Fibroblast of pulmonary artery (primary cell): ENCODE measurements around the gene CLDN12.

Experiments used
- DNase-seq: peaks from one replicate; pipeline ENCODE4 v3.0.0-alpha.2; 2010; ENCODE audit warnings: low read depth
- H3K4me3 ChIP-seq: replicated peaks from 2 replicates; pipeline ENCODE4 v1.5.1; 2011; ENCODE audit warnings: low read depth, mild to moderate bottlenecking, control low read depth, low read length, moderate library complexity
- TF ChIP-seq, protein P1 (sequence below): IDR thresholded peaks from 2 replicates; pipeline ENCODE4 v1.5.1; 2011; ENCODE audit warnings: mild to moderate bottlenecking, control low read depth, low read length, inconsistent platforms; ENCODE audit errors: missing control alignments

Gene CLDN12

DNA sequence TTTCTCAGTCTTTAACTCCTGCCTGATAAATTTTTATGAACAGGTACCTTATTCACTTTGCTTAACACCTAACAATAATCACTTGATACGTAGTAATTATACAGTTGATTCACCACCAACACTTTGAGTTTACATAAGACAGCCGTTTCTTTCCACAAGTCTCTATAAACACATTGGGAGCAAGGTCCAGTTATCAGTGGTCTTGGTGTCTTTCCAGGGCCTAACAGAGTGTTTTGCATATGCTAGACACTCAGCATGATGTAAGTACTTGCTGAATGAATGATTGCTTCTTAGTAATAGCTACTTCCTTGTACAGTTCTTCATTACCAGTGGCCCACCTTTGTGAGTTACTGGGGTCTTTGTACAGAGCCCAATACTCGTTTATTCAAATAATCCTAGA, 6.4 kb downstream of the CLDN12 start:
- DNase-seq = no peak
- TF ChIP-seq, protein P1, sequence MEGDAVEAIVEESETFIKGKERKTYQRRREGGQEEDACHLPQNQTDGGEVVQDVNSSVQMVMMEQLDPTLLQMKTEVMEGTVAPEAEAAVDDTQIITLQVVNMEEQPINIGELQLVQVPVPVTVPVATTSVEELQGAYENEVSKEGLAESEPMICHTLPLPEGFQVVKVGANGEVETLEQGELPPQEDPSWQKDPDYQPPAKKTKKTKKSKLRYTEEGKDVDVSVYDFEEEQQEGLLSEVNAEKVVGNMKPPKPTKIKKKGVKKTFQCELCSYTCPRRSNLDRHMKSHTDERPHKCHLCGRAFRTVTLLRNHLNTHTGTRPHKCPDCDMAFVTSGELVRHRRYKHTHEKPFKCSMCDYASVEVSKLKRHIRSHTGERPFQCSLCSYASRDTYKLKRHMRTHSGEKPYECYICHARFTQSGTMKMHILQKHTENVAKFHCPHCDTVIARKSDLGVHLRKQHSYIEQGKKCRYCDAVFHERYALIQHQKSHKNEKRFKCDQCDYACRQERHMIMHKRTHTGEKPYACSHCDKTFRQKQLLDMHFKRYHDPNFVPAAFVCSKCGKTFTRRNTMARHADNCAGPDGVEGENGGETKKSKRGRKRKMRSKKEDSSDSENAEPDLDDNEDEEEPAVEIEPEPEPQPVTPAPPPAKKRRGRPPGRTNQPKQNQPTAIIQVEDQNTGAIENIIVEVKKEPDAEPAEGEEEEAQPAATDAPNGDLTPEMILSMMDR = no peak
- no peak overlapping the region for H3K4me3 ChIP-seq

DNA sequence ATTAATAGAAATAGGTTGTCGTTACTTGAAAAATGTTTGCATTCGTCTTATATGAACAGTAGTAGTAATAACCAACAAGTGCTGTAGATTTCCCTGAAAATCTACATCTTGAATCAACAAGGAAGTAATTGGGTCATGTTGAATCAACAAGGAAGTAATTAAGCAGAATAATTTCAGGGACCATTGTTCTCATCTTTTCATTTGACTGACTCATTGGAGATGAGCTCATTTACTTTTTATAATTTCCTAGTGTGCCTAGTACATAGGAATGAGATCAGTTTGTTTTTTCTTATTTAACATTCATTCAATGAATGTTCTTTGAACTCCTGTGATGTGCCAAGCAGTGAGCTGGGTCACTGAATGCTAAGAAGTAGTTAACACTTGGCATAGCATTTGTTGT, 8.2 kb downstream of the CLDN12 start:
- no peak for DNase-seq
- TF ChIP-seq, protein P1 = no peak
- H3K4me3 ChIP-seq = no peak overlapping the region

GRCh38 chr7:90412458-90413184, 9.4 kb downstream of the CLDN12 start:
- no peak overlapping the region for H3K4me3 ChIP-seq
- no peak for DNase-seq
- TF ChIP-seq, protein P1 = peak; percentile 35

DNA sequence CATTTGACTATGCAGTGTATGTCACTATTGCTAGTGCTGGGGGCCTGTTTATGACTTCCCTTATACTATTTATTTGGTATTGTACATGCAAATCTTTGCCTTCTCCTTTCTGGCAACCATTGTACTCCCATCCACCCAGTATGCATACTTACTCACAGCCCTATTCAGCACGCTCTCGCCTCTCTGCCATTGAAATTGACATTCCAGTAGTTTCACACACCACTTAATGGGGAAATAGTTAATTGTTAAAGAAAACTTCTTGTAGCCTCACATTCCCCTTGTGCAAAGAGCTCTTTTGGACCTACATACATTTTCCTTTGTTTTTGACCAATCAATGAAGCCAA, 9.9 kb downstream of the CLDN12 start:
- no peak for DNase-seq
- TF ChIP-seq, protein P1 = no peak
- no peak overlapping the region for H3K4me3 ChIP-seq

GRCh38 chr7:90421651-90422050, 18.4 kb downstream of the CLDN12 start:
- no peak for DNase-seq
- H3K4me3 ChIP-seq = no peak overlapping the region
- TF ChIP-seq, protein P1 = no peak

GRCh38 chr7:90424720-90425119, 21.5 kb downstream of the CLDN12 start:
- TF ChIP-seq, protein P1 = no peak
- no peak for DNase-seq
- no peak overlapping the region for H3K4me3 ChIP-seq

DNA sequence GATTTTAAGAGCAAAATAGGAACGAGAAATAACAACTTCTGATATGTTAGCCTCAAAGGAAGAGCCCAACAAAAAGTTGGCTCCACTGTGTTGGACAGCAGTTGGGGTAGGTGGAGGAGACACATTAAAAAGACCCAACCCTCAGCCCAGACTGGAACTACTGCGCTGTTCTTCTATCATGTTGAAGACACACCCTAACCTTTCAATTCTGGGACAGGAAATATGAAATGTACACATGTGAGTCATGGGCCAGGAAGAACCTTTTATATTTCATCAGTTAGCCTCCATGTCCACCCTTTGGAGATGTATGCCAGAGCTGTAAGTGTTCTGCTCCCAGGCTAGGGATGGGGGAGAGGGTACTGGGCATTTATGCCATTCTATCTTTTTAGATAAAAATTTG, 22.1 kb downstream of the CLDN12 start:
- no peak overlapping the region for H3K4me3 ChIP-seq
- TF ChIP-seq, protein P1 = no peak
- no peak for DNase-seq
